Right lobe of liver (tissue), 4 donors: ENCODE measurements around the gene IST1.

Source experiments
- POLR2A ChIP-seq: fragments of 450-650 bp; IDR thresholded peaks from one replicate; pipeline ENCODE4 v1.6.1; 2017; ENCODE audit warnings: antibody characterized with exemption, mild to moderate bottlenecking
- TF ChIP-seq, protein P1 (sequence below), 4 donors: fragments of 200-600 bp in 3 of 4; fragments of 450-650 bp in 1 of 4; IDR thresholded peaks; one replicate each; pipeline versions ENCODE4 v1.5.1 to v1.8.0; 2016 to 2022; ENCODE audit warnings: antibody characterized with exemption in 4 of 4, mild to moderate bottlenecking in 2 of 4
- donor health status: DM: no; HTN: no; CAD: no.
- donor health status: DM: no; HTN: no; CAD: no.
- donor health status: DM: no; HTN: yes; CAD: no.

- TF ChIP-seq, protein P1, sequence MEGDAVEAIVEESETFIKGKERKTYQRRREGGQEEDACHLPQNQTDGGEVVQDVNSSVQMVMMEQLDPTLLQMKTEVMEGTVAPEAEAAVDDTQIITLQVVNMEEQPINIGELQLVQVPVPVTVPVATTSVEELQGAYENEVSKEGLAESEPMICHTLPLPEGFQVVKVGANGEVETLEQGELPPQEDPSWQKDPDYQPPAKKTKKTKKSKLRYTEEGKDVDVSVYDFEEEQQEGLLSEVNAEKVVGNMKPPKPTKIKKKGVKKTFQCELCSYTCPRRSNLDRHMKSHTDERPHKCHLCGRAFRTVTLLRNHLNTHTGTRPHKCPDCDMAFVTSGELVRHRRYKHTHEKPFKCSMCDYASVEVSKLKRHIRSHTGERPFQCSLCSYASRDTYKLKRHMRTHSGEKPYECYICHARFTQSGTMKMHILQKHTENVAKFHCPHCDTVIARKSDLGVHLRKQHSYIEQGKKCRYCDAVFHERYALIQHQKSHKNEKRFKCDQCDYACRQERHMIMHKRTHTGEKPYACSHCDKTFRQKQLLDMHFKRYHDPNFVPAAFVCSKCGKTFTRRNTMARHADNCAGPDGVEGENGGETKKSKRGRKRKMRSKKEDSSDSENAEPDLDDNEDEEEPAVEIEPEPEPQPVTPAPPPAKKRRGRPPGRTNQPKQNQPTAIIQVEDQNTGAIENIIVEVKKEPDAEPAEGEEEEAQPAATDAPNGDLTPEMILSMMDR (IDR thresholded peaks at IDR 0.05) = no peak
- TF ChIP-seq POLR2A = no peak
These were observed 15.8 kb downstream of the IST1 start for GRCh38 chr16:71911121-71911520.
